NCI-H1694 (cell line): Measurements from ENCODE around the gene ANOS1.
"Not testable (repeated sequence)": the region's sequence is repeated elsewhere in the genome, so short reads cannot be mapped to it uniquely, and the experiment has no call there.

Experiments used
- DNase-seq: peaks from one replicate; lab custom pipeline; 2025; lab: John Stamatoyannopoulos, UW

ANOS1 gene

DNA sequence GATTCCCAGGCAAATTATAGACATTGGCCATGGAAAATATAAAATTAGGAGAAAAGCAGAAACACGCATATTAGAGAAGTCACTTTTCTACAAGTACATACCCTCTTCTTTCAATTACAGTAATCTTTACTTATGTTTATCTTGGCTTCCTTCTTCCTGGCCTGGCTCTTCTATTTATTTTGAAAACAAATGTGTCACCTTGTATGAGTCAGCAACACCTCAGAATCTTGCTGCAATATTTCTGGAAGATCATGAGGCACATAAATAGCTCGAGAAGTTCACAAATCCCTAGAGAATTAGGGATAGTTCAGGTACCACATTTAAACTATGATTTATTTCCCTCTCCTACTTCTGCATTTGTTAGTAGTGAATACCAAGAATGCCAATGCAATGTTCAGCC is 124.6 kb downstream of the ANOS1 start:
- no peak for DNase-seq

DNA sequence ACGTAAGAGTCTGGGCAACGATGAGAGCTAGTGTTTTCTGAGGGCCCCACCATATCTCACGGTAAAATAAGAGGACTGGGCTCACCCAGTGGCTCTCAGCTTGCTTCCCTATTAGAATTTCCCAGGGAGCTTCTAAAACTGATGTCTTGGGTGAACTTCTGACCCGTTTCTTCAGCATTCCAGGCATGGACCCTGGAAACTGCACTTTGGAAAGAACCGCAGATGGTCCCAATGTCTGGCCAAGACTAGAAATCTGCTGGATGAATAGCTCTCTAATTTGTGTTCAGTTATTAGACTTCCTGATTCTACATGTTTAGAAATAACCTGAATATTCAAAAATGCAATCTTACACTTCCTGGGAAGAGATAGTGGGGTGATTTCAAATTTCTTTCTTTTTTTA is 127.8 kb downstream of the ANOS1 start:
- no peak for DNase-seq

DNA sequence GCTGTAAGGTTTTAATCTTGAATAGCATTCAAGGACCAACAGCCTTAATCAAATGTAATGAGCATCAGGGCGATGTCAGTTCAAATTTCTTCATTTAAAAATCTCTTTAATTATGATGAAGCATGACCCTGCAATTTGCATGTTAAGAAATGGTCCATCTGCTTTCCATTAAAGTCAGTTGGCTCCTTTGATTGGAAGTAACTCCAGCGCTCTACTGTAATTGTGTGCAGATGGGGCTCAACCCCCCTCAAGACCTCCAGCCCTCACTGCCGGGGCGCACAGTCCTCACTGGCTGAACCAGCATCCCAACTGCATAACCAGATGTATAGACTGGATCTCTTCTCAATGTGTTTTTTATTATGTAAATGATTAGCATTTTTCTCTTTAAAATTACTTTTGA is 140.4 kb downstream of the ANOS1 start:
- DNase-seq: no peak

DNA sequence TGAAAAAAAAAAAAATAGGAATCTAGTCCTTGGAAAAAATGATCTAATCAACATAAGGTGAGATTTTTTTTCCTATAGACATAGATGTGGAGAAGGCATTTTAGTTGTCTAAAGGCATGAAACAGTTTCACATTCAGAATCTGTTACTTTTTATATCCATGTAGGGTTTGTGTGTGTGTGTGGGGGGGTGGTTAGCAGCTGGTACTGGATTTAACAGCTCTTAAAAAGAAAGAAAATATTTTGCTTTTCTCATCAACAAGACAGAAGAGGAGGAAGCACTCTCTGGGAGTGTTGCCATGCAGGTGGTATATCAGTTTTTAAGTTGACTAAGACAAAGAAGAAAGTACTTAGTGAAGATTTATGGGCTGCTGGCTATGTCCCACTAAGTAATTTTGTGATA is 145.0 kb downstream of the ANOS1 start:
- no peak for DNase-seq

DNA sequence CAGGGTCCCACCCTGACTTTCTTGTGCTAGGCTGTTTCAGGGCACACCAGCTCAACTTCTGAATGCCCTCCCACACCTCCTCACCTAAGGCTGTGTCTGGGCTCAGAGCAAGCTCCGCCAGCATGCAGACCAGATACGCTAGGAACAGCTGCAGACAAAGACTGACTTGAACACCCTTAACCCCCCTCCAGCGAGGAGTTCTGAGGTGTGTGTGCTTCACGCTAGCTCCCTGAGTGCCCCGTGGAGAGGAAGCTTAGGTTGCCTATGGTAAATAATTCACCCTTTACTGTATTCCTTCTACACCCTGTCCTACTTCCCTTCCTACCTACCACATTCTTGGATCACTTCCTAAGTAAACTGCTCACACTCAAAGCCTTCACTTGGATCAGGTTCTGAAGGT is 152.3 kb downstream of the ANOS1 start:
- no peak for DNase-seq

DNA sequence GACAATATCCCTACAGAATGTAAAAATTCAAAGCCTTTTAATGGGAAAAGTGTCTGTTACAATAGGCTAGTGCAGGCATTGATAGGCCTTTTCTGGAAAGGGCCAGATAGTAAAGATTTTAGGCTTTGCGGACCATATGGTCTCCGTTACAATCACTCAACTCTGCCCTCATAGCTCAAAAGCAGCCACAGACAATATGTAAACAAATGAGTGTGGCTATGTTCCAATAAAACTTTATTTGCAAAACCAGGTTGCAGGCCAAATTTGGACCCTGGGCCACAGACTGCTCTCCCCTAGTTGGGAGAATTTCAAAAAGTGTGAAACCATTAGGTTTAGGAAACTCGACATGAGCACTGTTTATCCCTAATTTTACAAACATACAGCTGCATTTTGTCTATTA is 155.1 kb downstream of the ANOS1 start:
- no peak for DNase-seq

DNA sequence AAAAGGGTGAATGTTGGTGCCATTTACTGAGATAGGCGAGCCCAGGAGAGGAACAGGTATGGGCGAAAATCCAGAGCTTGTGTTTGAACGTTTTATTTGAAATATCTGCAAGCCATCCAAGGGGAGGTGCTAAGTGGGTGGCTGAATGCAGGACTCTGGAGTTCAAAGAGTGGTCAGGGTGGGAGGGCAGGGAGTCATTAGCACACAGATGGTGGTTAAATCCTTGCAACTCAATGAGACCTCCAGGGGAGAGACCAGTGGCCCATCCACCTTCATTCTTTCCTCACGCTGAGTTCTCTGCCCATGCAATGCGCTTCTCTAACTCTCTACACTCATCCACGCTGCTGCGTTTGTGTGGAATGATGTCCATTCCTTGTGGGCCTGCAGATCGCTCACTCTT is 166.2 kb downstream of the ANOS1 start:
- DNase-seq: no peak

DNA sequence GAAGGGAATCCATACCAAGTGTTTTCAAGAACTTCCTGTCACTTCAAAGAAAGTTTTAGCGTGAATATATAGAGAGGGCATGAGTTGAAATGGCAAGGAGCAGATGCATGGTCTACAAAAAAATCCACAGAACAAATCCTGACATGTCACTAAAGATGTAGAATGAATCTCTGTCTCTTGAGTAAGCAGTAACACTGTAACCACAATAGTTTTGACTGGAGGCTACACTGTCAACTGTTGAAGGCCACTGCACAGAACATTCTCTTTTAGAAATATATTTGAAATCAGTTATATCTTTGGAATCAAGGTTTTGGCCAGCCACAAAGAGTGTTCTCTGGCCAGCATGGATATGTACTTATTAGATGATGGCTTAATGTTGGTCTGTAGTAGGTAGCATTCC is 183.5 kb downstream of the ANOS1 start:
- no peak for DNase-seq

DNA sequence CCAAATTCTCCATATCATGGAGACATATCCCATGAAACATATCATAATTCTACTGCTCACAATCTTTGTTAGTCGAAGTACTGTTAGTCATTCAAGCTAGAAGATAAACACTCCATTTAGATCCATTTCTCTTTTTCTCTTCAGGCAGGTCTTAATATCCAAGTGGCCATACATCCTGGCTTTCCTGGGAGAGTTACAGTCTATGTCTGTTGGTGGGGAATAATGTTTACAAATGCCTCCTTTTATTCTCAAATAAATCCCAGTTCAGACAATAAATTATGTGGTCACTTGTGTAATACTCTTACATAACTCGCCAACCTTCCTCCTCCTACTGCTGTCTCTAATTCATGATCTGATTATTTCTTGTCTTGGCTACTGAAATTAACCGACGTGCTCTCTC is 185.2 kb downstream of the ANOS1 start:
- no peak for DNase-seq

DNA sequence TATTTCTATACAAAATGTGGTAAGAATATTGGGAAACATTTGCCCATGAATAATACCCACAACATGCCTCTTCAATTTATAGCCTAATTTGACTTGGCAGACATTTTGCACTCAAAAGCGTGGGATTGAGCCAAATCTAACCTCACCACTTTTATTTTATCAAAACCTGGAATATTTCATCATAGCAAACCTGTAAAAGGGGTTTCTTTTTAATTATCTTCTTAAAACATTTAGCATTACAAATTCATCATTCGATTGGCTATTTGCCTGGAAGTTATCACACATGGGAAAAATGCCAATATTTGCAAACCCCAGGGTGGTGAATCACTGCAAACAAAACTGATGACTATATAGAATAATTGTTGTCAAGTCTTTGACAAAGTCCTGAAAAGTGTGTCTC is 211.1 kb downstream of the ANOS1 start:
- DNase-seq: no peak

DNA sequence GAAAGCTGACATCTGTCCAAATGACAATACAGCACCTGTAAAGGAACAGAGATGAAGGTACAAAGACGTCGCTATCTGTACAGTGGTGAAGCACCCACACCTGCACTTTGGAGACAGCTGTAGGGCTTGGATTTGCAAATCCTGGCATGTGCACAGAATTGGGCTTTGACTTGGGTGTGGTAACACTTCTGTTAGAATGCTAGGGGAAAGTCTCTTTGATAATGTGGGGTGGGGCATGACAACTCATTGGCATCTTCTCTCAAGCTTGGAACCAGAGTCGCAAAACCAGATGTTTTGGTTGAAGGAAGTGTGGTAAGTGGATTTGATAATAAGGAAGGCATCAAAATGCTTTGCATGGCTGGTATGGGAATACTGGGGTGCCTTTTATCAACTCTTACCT is 211.8 kb downstream of the ANOS1 start:
- DNase-seq: no peak

DNA sequence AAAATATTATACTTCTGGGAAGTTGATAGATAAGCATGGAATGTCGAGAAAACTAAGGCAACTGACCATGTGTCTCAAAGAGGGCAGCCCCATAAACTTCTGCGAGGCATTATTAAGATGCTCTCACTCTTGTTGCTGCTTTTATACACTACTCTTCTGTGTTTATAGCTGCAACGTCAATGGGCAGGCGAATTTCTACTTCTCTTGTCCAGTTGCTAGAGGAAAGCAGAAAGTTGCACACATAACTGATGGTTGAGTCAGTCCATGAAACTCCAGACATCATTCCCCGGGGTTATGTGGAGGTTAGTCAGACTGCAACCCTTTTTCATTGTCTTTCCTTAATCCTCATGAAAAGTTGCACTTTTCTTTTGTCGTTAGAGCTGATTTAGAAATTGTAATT is 227.5 kb downstream of the ANOS1 start:
- no peak for DNase-seq

DNA sequence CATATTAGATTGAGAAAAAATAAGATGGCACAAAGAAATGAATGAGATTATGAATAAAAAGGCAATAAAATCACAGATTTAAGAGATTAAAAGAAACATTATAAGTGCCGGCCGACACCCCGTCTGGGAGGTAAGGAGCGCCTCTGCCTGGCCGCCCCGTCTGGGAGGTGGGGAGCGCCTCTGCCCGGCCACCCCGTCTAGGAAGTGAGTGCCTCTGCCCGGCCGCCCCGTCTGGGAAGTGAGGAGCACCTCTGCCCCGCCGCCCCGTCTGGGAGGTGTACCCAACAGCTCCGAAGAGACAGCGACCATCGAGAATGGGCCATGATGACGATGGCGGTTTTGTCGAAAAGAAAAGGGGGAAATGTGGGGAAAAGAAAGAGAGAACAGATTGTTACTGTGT is 229.8 kb downstream of the ANOS1 start:
- not testable (repeated sequence) for DNase-seq

DNA sequence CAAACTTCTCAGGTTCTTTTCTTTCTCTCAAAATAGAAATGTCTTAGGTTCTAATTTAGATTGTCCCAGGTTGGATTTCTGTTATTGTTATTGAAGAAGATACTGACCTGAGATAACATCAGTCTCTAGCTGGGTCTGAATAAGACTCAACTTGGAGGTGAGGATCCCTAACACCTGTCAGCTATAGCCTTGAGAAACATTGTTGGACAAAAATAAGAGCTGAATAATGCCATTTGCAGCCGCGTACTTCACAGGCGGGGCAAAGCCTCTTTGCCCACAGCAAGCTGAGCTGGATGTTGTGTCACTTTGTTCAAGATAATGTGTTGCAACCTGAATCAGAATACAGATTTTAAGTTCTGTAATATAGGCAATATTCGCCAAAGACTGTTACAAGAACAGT is 231.7 kb downstream of the ANOS1 start:
- DNase-seq: no peak

DNA sequence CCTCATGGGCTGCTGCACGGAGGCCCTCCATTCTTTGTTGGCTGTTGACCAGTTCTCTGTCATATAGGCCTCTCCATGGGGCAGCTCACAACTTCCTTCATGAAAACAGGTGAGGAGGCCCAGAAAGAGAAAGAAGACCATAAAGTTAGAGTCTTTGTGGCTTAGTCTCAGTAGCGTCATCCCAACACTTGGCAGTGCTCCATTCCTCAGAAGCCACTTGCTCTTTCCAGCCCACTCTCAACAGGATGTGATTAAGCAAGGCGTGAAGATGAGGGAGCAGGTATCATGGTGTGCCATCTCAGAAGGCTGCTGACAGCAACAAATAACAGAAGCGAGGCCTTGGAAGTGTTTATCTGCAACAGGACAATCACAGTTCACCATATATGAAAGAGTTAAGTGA is 236.9 kb downstream of the ANOS1 start:
- DNase-seq: not testable (repeated sequence)

DNA sequence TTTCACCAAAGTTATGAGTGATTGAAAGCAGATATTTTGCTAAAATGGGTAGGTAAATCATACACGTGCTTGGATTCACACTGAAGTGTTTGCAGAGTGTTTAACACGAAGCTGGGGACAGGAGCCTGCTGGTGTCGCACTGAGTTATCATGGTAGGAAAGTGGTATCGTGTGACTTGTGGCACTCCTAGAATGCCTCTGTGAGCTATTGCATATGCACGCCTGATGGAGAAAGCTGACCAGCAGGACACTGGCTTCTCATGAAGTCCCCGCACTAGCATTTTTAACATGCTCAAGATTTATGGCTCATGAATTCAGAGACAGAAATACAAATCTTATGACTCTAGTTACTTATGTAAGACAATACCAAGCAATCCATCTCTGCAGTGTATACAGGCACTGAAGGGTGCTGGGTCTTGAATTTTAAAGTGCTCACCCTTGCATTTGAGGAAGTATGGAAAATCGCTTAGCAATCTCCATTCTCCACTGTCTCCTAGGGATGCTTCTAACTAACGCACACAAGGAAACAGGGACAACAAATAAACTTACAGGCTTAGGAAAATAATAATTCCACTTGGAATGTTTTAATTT is 247.5 kb downstream of the ANOS1 start:
- no peak for DNase-seq
